GM21576 (cell line): ENCODE measurements around the gene ABITRAM.
A peak's percentile ranks its signal among the peaks of the same experiment; 100 is the strongest.
"Not testable (repeated sequence)": the region's sequence is repeated elsewhere in the genome, so short reads cannot be mapped to it uniquely, and the experiment has no call there.

ENCODE experiments used
- ATAC-seq: cut with Tn5 transposase; IDR thresholded peaks from one replicate; pipeline ENCODE4 v1.9.1; 2021; ENCODE audit warnings: mild to moderate bottlenecking, moderate library complexity; ENCODE audit not compliant: unreplicated experiment

ABITRAM gene

GRCh38 chr9:108924466-108924865, 9.7 kb upstream of the ABITRAM start:
- ATAC-seq: no peak

GRCh38 chr9:108928386-108928785, 5.8 kb upstream of the ABITRAM start:
- ATAC-seq: no peak

GRCh38 chr9:108933231-108933717, 926 bp upstream of the ABITRAM start:
- no peak for ATAC-seq

GRCh38 chr9:108933718-108934322, 380 bp upstream of the ABITRAM start, which contains the start of gene ELP1:
TSS of gene ELP1 (minus strand) at chr9:108934124. CDS start at chr9:108931146, 2,978 bp downstream.
- ATAC-seq: peak; percentile 85

DNA sequence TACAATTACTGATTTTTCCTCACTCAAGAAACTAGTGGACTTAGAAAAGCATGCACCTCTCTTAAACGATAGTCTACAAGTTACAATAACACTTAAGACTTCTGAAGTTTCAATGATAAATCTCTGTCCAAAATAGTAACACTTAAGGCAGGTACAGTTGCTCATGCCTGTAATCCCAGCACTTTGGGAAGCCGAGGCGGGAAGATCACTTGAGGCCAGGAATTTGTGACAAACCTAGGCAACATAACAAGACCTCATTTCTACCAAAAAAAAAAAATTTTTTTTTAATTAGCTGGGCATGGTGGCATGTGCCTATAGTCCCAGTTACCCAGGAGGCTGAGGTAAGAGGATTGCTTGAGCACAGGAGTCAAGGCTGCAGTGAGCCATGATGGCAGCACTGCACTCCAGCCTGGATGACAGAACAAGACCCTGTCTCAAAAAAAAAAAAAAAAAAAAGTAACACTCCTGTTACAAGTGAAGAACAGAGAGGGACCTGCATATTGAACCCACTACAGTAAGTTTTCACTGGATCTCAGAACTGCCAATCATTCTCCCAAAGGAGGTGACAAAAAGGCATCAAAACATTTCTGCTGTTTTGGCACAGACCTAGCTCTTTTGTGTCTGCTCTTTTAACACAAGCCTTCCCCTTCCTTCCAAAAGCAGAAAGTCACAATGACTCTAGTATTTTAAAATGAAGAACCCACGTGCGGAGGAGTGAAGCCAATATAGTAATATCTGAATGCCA, 3.5 kb downstream of the ABITRAM start:
- no peak for ATAC-seq

DNA sequence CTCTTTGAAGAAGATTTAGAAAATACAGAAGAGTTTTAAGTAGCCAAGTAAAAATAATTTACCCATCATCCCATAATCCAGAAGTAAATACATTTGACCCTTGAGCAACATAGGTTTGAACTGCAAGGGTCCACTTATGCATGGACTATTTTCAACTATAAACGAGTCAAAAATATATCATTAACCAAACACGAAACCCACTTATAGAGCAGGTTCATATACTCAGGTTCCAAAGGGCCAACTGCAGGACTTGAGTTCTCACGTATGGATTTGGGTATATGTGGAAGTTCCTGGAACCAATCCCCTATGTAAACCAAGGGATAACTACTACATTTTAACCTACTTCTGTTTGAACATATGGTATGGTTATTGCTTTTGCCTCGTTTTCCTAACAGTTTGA, 5.8 kb downstream of the ABITRAM start:
- no peak for ATAC-seq

DNA sequence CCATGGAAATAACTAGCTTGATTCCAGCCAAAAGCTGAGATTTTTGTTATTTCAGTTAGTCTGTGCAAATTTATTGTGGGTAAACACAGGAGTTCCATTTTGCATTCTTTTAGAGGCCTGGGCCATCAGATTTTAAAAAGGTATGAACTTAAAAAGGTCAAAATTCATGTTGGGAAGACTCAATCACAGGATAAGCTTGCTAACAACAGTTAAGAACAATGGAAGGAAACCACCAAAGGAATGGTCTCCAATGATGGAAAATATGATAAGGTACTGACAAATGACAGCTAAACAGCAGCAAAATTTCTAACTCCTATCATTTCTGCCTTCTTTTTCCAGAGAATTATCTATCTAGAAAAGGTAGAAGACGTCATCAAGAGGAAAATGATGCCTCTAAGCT, 16.0 kb downstream of the ABITRAM start:
- no peak for ATAC-seq

DNA sequence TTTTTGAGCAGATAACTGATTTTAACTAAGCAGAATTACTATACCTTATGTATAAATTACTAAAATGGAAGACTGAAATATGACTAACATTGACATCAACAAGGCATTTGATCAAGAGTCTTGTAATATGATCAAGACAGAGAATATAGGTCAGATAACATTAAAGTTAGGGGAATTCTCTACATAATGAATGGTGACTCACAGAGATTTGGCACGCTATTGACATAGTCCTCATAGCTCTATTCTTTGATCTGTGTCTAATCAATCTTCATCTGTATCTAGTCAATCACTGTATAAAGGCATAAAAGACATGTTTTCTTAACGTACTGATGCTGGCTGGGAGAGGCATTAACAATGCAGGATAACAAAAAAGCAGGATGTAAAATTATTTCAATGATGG, 17.4 kb downstream of the ABITRAM start:
- no peak for ATAC-seq

DNA sequence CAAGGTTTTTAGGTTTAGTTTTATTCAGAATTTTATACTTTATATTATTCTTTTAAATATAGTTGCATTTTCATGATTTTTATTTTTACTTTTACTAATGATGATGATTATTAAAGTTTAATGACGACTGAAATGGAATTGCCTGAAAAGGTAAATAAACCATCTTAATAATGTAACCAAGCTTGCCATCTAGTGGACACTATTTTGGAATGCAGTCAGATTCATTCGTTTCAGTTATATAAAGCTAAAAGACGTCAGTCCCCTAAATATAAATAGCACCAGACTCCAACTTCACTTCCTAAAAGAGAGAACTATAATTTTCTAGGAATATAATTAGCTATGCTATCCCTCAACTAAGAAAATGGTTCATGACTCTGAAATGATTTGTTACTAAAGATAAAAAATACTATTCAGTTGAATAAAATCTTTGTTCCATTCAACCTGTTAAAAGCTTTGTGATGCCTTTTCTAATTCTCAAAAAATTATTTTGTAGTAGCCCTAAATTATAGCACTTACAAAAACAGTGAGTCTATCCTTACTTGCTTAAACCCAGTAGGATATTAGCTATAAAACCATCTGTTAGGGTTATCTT, 19.9 kb downstream of the ABITRAM start:
- ATAC-seq: no peak

- ATAC-seq: no peak
Observed at GRCh38 chr9:108956022-108956630, 21.9 kb downstream of the ABITRAM start.

GRCh38 chr9:108956631-108957026, 22.4 kb downstream of the ABITRAM start:
- no peak for ATAC-seq

DNA sequence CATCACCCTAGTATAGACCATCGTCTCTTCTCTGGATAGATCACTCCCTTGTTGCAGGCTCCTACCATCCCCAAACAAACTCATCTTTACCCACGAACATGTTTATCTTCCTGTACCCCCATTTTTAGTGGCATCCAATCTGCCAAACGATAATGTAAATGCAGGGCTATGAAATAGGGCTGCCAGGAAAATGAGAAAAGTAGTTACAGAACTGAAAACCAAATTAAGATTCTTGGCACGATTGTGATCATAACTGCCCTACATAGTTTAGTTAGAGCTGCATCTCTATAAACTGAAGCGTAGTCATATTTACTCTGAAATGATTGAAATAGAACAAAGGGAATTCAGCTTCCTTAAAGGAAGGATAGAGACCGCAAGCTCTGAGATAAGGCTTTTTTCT, 26.1 kb downstream of the ABITRAM start:
- no peak for ATAC-seq

GRCh38 chr9:108961151-108961550, 27.0 kb downstream of the ABITRAM start:
- ATAC-seq: no peak

- ATAC-seq: no peak
Observed at GRCh38 chr9:108963459-108964143, 29.4 kb downstream of the ABITRAM start.

GRCh38 chr9:108967916-108968315, 33.7 kb downstream of the ABITRAM start:
- no peak for ATAC-seq

- not testable (repeated sequence) for ATAC-seq
Observed at GRCh38 chr9:108971392-108971791, 37.2 kb downstream of the ABITRAM start.

- ATAC-seq: no peak
Observed at GRCh38 chr9:108972186-108972585, 38.0 kb downstream of the ABITRAM start.

DNA sequence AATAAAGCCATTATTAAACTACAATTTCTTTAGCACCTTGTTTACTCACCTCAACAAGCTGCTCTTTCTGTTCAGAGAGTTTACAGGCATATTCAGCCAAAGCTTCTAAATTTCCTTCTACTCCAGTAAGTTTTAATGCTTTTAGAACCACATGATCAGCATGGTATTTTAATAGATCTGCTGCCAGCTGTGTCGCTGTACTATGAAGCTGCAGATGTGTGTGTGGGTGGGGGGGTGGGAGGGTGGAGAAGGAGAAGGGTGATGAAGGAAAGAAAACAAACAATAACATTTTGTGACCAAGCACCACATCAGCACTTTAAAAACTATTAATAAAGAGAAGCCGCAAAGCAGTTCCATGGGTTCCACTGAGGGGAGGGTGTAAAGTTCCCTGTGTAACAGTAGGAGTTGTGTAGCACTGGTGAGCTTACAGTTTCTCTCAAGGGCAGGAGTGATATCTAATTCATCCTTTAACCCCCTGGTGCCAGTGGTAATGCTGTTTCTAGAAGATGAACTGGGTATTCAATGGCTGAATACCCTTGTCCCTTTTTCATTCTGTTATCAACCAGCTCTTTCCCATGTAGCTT, 38.5 kb downstream of the ABITRAM start:
- no peak for ATAC-seq

DNA sequence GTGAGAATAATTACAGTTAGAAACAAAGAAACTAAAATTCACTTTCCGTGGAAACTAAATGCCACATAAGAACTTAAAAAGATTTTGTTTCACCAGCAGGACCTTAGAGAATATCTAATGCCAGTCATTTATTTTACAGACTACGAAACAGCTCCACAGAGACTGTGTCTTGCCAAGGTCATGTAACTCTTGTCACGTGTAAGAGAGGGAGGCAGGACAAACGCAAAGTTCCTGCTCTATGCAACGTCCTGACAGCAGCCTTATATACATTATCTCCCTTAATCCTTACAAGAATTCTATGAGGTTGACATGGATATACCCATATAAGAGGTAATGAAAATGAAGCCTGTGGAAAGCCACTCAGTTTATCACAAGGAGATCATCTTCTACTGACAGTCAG, 39.7 kb downstream of the ABITRAM start:
- ATAC-seq: no peak

- ATAC-seq: no peak
Observed at GRCh38 chr9:108978205-108978604, 44.0 kb downstream of the ABITRAM start.

DNA sequence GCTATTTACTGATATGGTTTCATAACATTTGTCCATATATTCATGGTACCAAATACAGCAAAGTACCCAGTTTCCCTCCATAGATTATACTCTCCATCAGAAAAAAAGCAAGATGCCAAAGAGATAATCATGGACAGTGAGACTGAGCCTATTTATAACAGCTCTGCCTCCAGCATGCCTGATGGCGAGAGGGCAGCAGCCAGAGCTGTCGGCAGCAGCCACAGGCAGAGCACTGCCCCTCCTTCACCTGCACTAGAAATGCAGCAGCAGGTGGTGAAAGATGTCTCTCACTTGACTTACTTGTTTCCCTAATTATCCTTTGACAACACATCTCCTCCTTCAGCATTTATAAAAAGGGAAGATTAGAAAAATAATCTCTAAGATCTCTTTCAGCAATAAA, 46.7 kb downstream of the ABITRAM start:
- no peak for ATAC-seq
